H9 (cell line): ENCODE measurements around the gene PLB1. TPM values are rescaled to one million over a fixed set of nuclear protein-coding genes. Genes with fewer than 3 reads are reported as not detected.

Experiments
- DNase-seq: peaks from one replicate; pipeline ENCODE4 v3.0.0-alpha.2; 2017
- H2AFZ ChIP-seq: one replicate; pipeline ENCODE4 v1.6.1; 2013; ENCODE audit warnings: mild to moderate bottlenecking, low read length, control low read depth, moderate library complexity
- H2AK5ac ChIP-seq: 2 replicates; pipeline ENCODE4 v1.6.1; 2013; ENCODE audit warnings: low read length, control low read depth, mixed read lengths; ENCODE audit not compliant: insufficient read length
- H2BK120ac ChIP-seq: one replicate; pipeline ENCODE4 v1.6.1; 2013; ENCODE audit warnings: low read depth, mild to moderate bottlenecking, low read length, control low read depth, inconsistent platforms; ENCODE audit not compliant: poor library complexity, severe bottlenecking
- H2BK12ac ChIP-seq: 2 replicates; pipeline ENCODE4 v1.6.1; 2013; ENCODE audit warnings: low read length, control low read depth, mixed read lengths, low read depth; ENCODE audit not compliant: insufficient read length
- H2BK15ac ChIP-seq: 2 replicates; pipeline ENCODE4 v1.6.1; 2013; ENCODE audit warnings: low read depth, low read length, control low read depth
- H2BK20ac ChIP-seq: one replicate; pipeline ENCODE4 v1.6.1; 2013; ENCODE audit warnings: low read depth, mild to moderate bottlenecking, low read length, control low read depth, inconsistent platforms; ENCODE audit not compliant: poor library complexity, severe bottlenecking
- H2BK5ac ChIP-seq: 2 replicates; pipeline ENCODE4 v1.6.1; 2013; ENCODE audit warnings: low read length, control low read depth, mixed read lengths; ENCODE audit not compliant: insufficient read length
- H3K14ac ChIP-seq: 2 replicates; pipeline ENCODE4 v1.6.1; 2013; ENCODE audit warnings: low read length, control low read depth; ENCODE audit not compliant: insufficient read depth
- H3K18ac ChIP-seq: 2 replicates; pipeline ENCODE4 v1.6.1; 2013; ENCODE audit warnings: low read depth, mild to moderate bottlenecking, mixed read lengths, low read length, control low read depth; ENCODE audit not compliant: insufficient read length
- H3K23ac ChIP-seq: 2 replicates; pipeline ENCODE4 v1.6.1; 2013; ENCODE audit warnings: low read length, control low read depth, mixed read lengths, low read depth; ENCODE audit not compliant: insufficient read length
- H3K23me2 ChIP-seq: 2 replicates; pipeline ENCODE4 v1.6.1; 2013; ENCODE audit warnings: low read depth, mild to moderate bottlenecking, mixed read lengths, low read length, control low read depth; ENCODE audit not compliant: insufficient read length, poor library complexity, severe bottlenecking
- H3K27ac ChIP-seq: 2 replicates; pipeline ENCODE4 v1.5.1; 2013; ENCODE audit warnings: low read length, control low read depth, mixed read lengths, low read depth; ENCODE audit not compliant: insufficient read length
- H3K27me3 ChIP-seq: 2 replicates; pipeline ENCODE4 v1.6.1; 2013; ENCODE audit warnings: low read length, control low read depth, inconsistent platforms; ENCODE audit not compliant: insufficient read depth
- H3K4ac ChIP-seq: 2 replicates; pipeline ENCODE4 v1.6.1; 2013; ENCODE audit warnings: low read depth, mild to moderate bottlenecking, control low read depth, inconsistent platforms, low read length, moderate library complexity
- H3K4me1 ChIP-seq: 2 replicates; pipeline ENCODE4 v1.6.1; 2013; ENCODE audit warnings: low read length, control low read depth, inconsistent platforms; ENCODE audit not compliant: insufficient read depth
- H3K4me2 ChIP-seq: 2 replicates; pipeline ENCODE4 v1.6.1; 2013; ENCODE audit warnings: low read length, control low read depth, mixed read lengths; ENCODE audit not compliant: insufficient read length, insufficient read depth
- H3K56ac ChIP-seq: 2 replicates; pipeline ENCODE4 v1.6.1; 2013; ENCODE audit warnings: low read depth, mild to moderate bottlenecking, mixed read lengths, low read length, control low read depth; ENCODE audit not compliant: insufficient read length
- H3K79me1 ChIP-seq: 2 replicates; pipeline ENCODE4 v1.6.1; 2013; ENCODE audit warnings: low read depth, mild to moderate bottlenecking, moderate library complexity, low read length, control low read depth, inconsistent platforms; ENCODE audit not compliant: insufficient read depth, poor library complexity, severe bottlenecking
- H3K79me2 ChIP-seq: 2 replicates; pipeline ENCODE4 v1.6.1; 2013; ENCODE audit warnings: low read length, control low read depth, inconsistent platforms; ENCODE audit not compliant: insufficient read depth
- H3K9ac ChIP-seq: 2 replicates; pipeline ENCODE4 v1.6.1; 2013; ENCODE audit warnings: low read length, control low read depth, mixed read lengths; ENCODE audit not compliant: insufficient read length; ENCODE audit errors: extremely low read depth
- H3K9me3 ChIP-seq: one replicate; pipeline ENCODE4 v1.6.1; 2013; ENCODE audit warnings: low read depth, low read length, inconsistent platforms; ENCODE audit not compliant: control insufficient read depth
- H3T11ph ChIP-seq: one replicate; pipeline ENCODE4 v1.6.1; 2013; ENCODE audit warnings: mild to moderate bottlenecking, low read length, control low read depth, inconsistent platforms
- H4K20me1 ChIP-seq: one replicate; pipeline ENCODE4 v1.6.1; 2013; ENCODE audit not compliant: control insufficient read depth, insufficient read length, insufficient read depth
- H4K5ac ChIP-seq: 2 replicates; pipeline ENCODE4 v1.6.1; 2013; ENCODE audit warnings: low read depth, mild to moderate bottlenecking, mixed read lengths, low read length, control low read depth; ENCODE audit not compliant: insufficient read length
- H4K8ac ChIP-seq: replicated peaks from 2 replicates; pipeline ENCODE4 v1.6.1; 2013; ENCODE audit warnings: low read length, control low read depth, mixed read lengths, low read depth; ENCODE audit not compliant: insufficient read length
- H4K91ac ChIP-seq: 2 replicates; pipeline ENCODE4 v1.6.1; 2013; ENCODE audit warnings: low read depth, mild to moderate bottlenecking, moderate library complexity, mixed read lengths, low read length, control low read depth; ENCODE audit not compliant: insufficient read length
- H3K27ac Mint-ChIP-seq, 3 experiments: 2 replicates in 2 of 3; 3 replicates in 1 of 3; pipeline ENCODE4 v1.8.0; 2020 to 2021; ENCODE audit warnings: mixed read lengths in 3 of 3, mild to moderate bottlenecking in 1 of 3, moderate library complexity in 1 of 3
- H3K27me3 Mint-ChIP-seq: 2 replicates; pipeline ENCODE4 v1.8.0; 2021; ENCODE audit warnings: low read depth, mild to moderate bottlenecking, moderate library complexity, mixed read lengths
- H3K36me3 Mint-ChIP-seq, 3 experiments: 2 replicates in 2 of 3; 3 replicates in 1 of 3; pipeline ENCODE4 v1.8.0; 2020 to 2021; ENCODE audit warnings: low read depth in 3 of 3, mixed read lengths in 3 of 3; ENCODE audit not compliant: insufficient read depth in 1 of 3
- H3K4me1 Mint-ChIP-seq, 2 experiments: 2 replicates each; pipeline ENCODE4 v1.8.0; 2020; ENCODE audit warnings: mixed read lengths in 2 of 2
- H3K4me3 Mint-ChIP-seq, 2 experiments: 2 replicates in 1 of 2; 3 replicates in 1 of 2; pipeline ENCODE4 v1.8.0; 2020 to 2021; ENCODE audit warnings: mild to moderate bottlenecking in 2 of 2, mixed read lengths in 2 of 2, moderate library complexity in 1 of 2
- H3K9me3 Mint-ChIP-seq, 2 experiments: 2 replicates in 1 of 2; 3 replicates in 1 of 2; pipeline ENCODE4 v1.8.0; 2020; ENCODE audit warnings: mild to moderate bottlenecking in 2 of 2, mixed read lengths in 2 of 2, moderate library complexity in 1 of 2
- WGBS: extraction: QIAGEN DNeasy Blood & Tissue Kit; methylation state at CpG from one replicate; pipeline ENCODE4 v1.1.7; 2013; ENCODE audit warnings: missing lambda C conversion rate, low lambda C conversion rate, mixed read lengths; ENCODE audit not compliant: insufficient read length; ENCODE audit errors: extremely low coverage; 5-methylcytosine and 5-hydroxymethylcytosine counted together
- total RNA-seq: library from RNA; stranded (reverse); gene quantifications from 2 replicates; pipeline ENCODE4 v1.2.1, GENCODE V29; 2021
- TF ChIP-seq, protein P1 (sequence below): fragments of 200-600 bp; sonication (generic); conservative IDR thresholded peaks from 3 replicates; pipeline ENCODE4 v1.8.0; 2021; ENCODE audit warnings: antibody characterized with exemption, mild to moderate bottlenecking

Gene PLB1
- total RNA-seq, 1 experiment from 2014 or later, result not detected

GRCh38 chr2:28623582-28624405 lies 127.9 kb downstream of the PLB1 start:
- Histone ChIP-seq H4K91ac (no peak overlapping the region), H2BK15ac (no peak overlapping the region), H3K4ac (no peak overlapping the region), H4K20me1 (no peaks in the 10 kb centered on the region), H2BK120ac (no peak overlapping the region), H2BK5ac (no peak overlapping the region), H3K18ac (no peak overlapping the region), H3T11ph (no peak overlapping the region), H3K79me1 (no peaks in the 10 kb centered on the region), H3K56ac (no peak overlapping the region), H2AK5ac (no peak overlapping the region), H3K23ac (no peak overlapping the region), H3K23me2 (no peaks in the 10 kb centered on the region), H3K27ac (no peak overlapping the region), H3K14ac (no peak overlapping the region), H3K79me2 (no peaks in the 10 kb centered on the region), H3K4me2 (no peak overlapping the region), H3K9ac (no peak overlapping the region), H3K9me3 (no peaks in the 10 kb centered on the region), H4K8ac (no peak overlapping the region), H2BK12ac (no peak overlapping the region), H2BK20ac (no peak overlapping the region), H2AFZ (no peak overlapping the region), H3K4me1 (peaks cover 7% of the 10 kb centered on the region; the same call in 1 of the 2 replicates), H4K5ac (no peak overlapping the region), H3K27me3 (no peaks in the 10 kb centered on the region)
- WGBS, result no CpG with 5 or more reads among the region's 12 CpGs
- TF ChIP-seq, protein P1, sequence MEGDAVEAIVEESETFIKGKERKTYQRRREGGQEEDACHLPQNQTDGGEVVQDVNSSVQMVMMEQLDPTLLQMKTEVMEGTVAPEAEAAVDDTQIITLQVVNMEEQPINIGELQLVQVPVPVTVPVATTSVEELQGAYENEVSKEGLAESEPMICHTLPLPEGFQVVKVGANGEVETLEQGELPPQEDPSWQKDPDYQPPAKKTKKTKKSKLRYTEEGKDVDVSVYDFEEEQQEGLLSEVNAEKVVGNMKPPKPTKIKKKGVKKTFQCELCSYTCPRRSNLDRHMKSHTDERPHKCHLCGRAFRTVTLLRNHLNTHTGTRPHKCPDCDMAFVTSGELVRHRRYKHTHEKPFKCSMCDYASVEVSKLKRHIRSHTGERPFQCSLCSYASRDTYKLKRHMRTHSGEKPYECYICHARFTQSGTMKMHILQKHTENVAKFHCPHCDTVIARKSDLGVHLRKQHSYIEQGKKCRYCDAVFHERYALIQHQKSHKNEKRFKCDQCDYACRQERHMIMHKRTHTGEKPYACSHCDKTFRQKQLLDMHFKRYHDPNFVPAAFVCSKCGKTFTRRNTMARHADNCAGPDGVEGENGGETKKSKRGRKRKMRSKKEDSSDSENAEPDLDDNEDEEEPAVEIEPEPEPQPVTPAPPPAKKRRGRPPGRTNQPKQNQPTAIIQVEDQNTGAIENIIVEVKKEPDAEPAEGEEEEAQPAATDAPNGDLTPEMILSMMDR, result no peak
- Mint-ChIP-seq H3K4me3 (no peak overlapping the region), H3K27me3 (no peaks in the 10 kb centered on the region), H3K36me3 (no peaks in the 10 kb centered on the region), H3K27ac (peak overlapping the region in 1 of 3 experiments; percentile 41; a peak in 1 of 7 replicates), H3K9me3 (no peaks in the 10 kb centered on the region; a peak in 1 of 5 replicates), H3K4me1 (peaks cover 35 to 41% of the 10 kb centered on the region in 2 experiments)
- DNase-seq, result no peak
